ENCODE results near the gene TGFA.
"Not testable (repeated sequence)": the region's sequence is repeated elsewhere in the genome, so short reads cannot be mapped to it uniquely, and the experiment has no call there.

The TGFA gene

DNA sequence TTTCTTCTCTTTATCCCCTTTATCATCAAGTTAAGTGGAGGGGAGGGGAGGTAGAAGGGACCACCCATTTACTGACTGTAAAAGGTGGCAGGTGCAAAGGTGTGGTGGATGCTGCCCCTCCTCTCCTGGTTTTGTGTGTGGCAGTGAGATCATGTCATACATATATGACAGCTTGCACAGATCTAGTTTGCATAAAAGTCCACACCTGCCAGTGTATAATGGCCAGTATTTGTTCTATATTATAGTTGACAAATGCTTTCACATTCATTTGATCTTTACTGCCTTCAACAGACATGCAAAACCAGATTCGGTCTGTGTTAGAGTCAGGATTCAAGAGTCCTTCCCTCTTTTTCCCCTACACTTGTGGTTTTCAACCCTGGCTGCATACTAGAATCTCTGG lies 55.1 kb downstream of the TGFA start:
- no peak for DNase-seq (ENCODE audit: low read depth, low spot score)

DNA sequence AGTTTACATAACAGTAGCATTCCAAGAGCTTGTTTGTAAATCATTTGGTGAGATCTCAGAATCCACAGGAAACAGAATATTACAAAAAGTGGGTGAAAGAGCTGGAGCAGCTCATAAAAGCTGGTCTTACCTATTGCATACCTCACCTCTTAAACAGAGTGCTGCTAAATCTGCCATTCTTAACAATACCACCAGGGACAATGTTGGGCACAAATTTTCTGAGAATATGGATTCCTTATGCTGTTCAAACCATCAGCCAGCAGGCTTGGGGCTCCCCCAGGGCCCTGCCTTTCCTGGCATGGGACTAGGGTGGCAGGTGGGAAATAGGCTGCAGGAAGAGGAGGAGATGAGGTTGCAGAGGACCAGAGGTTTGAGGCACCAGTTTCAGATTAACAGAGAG lies 55.6 kb downstream of the TGFA start:
- DNase-seq (ENCODE audit: low read depth, low spot score): no peak

DNA sequence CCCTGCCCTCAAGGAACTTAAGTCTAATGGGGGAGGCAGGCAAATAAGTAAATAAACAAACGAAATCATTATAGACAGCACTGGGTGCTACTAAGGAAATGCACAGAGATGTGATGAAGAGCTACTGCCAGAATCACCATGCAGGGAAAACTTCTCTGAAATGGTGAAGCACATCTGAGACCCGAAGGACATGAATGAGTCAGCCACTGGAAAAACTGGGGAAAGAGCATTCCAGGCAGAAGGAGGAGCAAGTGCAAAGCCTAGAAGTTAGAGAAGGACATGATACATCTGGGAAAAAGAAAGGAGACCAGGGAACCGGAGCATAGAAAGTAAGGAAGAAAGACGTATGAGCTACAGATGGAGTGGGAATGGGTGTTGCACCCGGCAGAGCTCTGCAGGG lies 56.8 kb downstream of the TGFA start:
- no peak for DNase-seq (ENCODE audit: low read depth, low spot score)

DNA sequence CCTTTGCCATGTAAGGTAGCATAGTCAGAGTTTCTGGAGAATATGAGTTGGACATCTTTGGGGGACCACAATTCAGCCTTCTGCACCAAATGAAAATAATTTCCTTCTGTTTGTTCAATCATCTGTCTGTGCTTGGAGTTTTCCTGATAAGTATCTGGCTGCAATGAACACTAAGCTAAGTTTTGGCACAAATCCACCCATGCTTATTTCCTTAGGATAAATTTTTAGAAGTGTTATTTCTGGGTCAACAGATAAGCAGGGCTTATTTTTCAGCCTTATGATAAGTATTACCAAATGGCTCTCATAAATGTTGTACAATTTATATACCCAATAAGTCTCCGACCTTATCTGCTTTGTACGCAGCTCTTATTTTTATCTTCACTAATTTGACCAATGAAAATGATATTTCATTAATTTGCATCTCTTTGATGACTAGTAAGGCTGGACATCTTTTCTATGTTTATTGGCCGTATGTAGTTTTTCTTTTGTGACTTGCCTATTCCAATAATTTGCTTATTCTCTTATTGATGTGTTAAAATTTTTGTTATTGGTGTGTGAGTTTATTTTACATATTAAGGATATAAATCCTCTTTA lies 59.2 kb downstream of the TGFA start:
- DNase-seq (ENCODE audit: low read depth, low spot score): no peak

DNA sequence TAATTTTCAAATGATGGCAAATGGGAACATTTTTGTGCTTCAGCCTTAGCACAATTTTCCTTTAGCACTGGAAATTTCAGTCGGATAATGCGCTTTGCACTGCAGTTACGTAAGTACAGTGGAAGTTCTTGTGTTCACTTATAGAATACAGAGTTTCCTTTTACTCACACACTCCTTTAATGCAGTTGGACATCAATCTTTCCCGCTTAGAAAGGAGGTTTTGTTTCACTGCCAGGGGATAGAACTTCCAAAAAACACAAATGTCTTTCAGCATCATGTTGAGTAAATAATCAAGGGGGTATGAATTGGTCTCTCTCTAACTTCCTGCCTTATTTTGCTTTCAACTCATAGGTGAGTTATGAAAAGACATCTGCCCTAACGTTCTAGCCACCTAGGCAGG lies 63.2 kb downstream of the TGFA start:
- no peak for DNase-seq (ENCODE audit: low read depth, low spot score)

DNA sequence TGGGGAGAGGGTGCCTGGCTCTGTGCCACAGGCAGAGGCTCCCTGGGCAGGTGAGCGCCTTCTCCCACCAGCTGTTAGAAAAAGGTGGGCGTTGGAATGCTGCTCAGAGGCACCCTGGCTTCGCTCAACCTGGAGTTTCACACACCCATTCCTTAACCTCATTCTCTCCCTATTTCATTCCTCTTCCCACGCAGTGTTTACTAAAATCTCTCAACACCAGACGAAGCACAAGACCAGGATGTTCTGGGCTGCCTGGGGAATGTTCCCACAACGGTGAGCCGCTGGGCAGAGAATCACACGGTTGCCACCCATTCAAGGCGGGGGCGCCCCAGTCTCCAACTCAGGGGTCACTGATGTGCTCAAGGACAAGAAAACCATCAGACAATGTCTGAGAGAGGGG lies 64.5 kb downstream of the TGFA start:
- no peak for DNase-seq (ENCODE audit: low read depth, low spot score)

DNA sequence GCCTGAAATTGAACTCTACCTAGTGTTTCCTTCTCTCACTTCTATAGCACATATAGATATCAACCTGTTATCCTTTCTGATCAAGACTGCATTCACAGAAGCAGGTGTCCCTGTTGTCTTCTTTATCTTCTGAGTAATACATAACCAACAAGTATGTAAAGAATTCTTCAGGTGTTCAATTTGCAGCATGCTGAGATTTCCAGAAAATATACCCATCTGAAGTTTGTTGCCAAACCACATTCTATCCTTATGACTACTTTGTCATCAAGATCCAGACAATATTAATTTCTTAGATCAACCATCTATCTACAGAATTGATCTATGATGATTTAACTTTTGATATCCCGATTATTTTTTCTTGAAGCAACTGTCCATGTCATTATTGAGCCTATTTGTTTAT lies 69.5 kb downstream of the TGFA start:
- no peak for DNase-seq (ENCODE audit: low read depth, low spot score)

DNA sequence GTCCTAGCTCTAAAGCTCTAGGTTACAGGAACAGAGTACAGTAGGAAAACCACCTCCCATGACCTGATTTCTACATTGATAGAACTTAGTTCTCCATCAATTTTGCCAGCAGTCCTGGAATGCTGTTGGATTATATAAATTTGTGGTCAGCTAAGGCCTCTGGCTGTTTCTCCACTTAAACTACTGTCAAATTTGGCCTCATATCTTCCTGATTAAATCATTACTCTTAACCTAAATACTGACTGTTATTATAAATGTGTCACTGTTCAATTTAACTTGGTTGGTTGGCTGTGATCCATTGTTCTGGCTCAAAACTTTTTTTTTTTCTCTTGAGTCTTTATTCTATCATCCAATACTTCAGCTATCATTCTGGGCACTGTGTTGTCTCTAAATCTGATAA lies 71.2 kb downstream of the TGFA start:
- DNase-seq (ENCODE audit: low read depth, low spot score): no peak

DNA sequence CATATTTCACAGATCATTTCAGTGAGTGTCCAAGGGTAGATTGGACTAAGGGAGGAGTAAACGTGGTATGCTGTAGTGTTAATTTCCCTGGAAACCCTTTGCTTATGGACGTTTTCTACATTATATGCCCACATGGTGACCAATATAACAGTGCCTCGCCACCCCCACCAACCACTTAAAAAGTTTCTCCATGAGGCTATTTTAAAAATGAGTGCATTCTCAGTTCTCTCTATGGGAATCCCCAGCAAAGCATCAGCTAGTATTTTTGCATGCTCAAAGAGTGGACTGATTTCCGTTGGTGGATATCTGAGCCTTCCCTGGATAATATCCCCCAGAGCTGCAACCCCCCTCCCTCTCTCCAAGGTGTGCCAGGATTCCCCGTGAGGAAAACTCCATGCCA lies 73.2 kb downstream of the TGFA start:
- no peak for DNase-seq (ENCODE audit: low read depth, low spot score)

DNA sequence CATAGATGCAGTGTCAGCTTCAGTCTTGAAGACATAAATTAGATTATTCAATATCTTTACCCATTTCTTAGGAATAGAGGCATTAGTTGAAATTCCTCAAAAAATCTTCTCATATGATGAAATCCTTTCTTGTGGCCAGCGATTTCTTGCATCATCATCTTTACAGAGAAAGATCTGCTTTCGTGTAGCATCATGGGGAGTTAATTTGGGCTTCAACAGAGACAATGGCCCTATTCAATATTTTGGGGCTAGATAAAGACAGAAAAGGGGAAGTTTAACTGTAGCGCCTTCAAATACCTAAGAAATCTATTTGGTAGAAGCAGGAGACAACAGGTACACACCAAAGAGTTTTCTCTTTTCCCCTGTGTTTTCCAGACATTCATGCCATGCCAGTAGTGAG lies 73.8 kb downstream of the TGFA start:
- no peak for DNase-seq (ENCODE audit: low read depth, low spot score)

DNA sequence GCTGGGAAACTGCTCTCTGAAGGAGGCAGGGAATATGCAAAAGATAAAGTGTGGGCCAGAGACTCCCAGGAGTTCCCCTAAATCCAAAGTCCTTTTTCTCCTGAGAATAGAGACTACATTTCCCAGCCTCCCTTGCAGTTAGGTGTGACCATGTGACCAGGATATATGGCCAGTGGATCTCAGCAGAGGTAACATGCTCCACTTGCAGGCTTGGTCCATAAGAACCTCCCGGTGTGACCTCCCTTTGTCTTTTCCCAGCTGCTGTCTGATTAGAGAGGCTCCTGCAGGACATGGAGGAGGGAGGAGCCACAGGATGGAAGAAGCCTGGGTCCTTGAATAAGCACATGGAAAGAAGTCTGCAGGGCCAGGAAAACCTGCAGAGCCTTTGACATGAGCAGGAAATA lies 76.2 kb downstream of the TGFA start:
- no peak for DNase-seq (ENCODE audit: low read depth, low spot score)

DNA sequence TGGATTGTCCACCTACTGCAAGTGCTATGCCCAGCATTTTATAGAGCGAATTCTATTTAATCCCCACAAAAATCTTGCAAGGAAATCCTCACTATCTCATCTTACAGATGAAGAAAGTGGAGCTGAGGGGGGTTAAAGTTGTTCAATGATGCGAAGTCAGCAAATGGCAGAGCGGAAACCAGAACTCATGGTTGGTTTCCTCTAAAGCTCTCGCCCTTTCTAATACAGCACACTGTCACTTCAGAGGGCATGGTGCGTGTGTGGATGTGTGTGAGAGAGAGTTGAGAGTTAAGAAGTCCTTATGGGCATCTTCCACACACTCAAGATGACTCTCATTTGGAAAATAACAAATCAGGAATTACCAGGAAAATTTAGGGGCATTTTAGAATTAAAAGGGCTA lies 78.4 kb downstream of the TGFA start:
- DNase-seq (ENCODE audit: low read depth, low spot score): no peak

DNA sequence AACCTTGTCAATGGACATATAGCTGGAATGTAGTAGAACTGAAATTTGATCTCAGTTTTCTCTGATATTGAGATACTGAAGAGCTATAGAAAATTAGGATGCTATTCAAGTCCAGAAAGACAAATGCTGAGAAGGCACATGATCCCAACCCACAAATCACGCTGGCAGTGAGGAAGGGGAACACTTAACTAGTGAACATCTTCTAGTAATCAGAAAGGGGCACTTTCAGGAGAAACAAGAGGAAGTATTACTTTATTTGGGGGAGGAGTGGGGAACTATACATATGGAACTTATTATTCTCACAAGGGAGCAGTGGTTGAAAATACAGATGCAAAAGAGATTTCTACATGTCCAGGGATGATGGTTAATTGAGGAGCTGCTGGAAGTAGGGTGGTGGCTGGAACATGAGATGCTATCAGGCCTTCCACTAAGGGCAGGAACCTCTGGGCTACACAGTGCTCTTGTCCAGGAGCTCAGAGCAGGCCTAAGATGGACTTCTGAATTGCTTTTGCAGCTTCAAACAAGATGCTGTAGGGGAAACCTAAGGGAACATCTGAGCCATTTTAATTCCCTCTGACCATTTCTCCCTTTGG lies 79.3 kb downstream of the TGFA start:
- no peak for DNase-seq (ENCODE audit: low read depth, low spot score)

DNA sequence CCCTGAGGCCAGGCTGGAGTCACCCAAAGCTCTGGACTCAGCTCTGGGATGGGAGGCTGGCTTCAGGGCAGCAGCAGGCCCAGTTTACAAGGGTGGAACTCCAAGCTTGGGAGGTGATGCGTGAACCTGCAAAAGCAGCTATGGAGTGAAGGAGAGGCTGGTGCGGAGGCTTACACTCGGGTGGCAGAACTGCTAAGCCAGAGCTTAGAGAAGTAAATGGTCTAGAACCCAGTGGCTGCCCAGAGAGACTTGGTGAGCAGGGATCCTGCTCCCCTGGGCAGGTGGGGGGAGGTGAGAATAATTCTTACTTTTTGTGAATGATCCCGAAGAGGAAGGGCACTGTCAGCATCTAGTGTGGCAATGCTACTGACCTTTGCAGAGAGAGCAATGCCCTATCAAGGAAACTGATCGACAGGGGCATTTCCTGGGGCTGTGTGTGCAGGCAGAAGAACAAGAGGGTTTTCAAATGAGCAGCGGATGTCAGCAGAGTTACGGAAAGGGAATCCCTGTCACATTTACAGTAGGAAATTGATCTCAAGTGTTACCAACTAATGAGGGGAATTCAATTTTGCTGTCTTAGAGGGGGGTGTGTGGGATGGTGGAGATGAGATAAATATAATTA lies 80.4 kb downstream of the TGFA start:
- no peak for DNase-seq (ENCODE audit: low read depth, low spot score)

DNA sequence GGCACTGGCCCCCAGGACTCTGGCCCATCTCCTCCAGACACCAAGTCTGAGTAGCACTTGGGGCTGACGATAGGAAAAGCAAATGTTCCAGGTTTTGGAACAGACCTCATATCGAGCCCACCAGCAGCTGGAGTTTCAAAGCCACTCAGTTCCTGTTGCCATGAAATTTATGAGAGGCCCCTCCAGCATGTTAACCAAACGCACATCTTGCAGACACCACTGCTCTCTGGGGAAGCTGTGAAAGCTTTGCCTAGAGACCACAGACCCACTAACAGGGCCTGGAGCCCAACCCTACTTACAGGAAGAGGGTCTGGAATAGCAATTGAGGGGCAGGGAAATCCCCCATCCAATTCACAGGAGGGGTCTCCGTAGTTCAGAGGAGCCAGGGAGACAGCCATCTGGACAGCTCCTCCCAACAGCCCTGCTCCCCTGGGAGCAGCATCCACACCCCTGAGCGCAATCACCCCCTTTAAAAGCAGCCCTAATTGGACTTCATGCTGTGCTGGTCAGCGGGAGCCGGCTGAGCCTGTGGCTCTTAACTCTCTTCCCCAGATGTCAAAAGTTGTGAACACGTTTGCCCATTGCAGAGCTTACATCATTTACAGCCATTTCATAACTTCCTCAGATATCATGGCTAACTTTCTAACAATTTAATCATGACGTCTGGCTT lies 81.3 kb downstream of the TGFA start:
- DNase-seq (ENCODE audit: low read depth, low spot score): no peak

DNA sequence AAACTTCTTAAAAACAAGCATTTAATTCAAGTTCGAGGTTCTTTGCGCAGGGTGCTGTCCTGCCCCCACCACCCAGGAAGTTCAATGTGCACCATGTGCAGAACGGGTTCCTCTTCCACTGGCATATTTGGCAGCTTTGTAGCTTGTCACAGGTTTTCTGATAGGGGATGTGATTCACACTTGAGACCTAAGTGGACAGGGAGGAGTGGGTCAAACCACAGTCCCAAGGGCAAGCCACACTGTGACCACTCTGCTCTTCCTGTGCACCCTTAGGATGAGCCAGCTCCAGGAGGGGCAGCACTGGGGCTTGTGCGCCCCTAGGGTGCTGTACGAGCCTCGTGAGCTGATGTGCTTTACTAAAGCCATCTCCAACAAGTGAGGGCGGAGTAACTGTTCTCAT lies 82.5 kb downstream of the TGFA start:
- DNase-seq (ENCODE audit: low read depth, low spot score): no peak

DNA sequence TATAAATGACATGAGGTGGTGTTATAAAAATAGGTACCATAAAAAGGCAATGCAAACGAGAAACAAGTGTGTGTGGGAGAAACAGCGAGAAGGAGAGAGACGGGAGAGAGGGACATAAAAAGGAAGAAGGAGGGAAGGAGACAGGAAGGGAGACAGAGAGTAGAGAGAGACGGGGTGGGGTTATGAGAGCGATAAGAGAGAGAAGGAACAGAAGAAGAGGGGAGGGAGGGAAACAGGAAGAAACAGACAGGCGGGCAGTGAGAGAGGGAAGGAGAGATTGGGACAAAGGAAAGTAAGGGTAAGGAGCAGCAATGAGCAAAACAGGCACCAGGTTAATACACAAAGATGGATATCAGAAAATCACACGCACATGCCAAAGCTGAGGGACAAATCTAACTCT lies 83.7 kb downstream of the TGFA start:
- DNase-seq (ENCODE audit: low read depth, low spot score): no peak

DNA sequence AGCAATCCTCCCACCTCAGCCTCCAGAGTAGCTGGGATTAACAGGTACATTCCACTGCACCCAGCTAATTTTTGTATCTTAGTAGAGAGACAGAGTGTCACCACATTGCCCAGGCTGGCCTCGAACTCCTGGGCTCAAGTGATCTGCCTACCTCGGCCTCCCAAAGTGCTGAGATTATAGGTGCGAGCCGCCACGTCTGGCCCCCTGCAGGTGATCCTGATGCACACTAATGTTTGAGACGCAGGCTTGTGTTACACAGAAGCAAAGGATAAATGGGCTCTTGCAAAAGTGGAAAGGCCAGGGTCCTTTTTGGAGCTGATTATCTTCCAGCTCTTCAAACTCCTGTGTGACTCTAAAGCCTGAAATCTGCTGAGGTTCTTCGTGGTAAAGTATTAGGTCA lies 84.2 kb downstream of the TGFA start:
- no peak for DNase-seq (ENCODE audit: low read depth, low spot score)

DNA sequence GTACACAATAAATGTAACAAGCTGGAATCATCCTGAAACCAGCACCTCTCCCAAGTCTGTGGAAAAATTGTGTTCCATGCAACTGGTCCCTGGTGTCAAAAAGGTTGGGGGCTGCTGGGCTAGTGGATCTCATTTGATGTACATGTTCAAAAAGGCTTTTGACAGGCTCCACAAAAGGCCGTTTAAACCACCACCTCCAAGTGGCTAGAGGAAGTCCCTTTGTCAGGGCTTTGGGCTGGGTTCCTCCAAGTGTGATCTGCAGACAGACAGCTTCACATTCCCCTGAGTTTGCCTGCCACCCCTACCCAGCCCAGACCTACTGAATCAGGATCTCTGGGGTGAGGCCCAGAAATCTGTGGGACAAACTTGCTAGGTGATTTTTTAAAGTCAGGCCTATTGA lies 84.7 kb downstream of the TGFA start:
- no peak for DNase-seq (ENCODE audit: low read depth, low spot score)

DNA sequence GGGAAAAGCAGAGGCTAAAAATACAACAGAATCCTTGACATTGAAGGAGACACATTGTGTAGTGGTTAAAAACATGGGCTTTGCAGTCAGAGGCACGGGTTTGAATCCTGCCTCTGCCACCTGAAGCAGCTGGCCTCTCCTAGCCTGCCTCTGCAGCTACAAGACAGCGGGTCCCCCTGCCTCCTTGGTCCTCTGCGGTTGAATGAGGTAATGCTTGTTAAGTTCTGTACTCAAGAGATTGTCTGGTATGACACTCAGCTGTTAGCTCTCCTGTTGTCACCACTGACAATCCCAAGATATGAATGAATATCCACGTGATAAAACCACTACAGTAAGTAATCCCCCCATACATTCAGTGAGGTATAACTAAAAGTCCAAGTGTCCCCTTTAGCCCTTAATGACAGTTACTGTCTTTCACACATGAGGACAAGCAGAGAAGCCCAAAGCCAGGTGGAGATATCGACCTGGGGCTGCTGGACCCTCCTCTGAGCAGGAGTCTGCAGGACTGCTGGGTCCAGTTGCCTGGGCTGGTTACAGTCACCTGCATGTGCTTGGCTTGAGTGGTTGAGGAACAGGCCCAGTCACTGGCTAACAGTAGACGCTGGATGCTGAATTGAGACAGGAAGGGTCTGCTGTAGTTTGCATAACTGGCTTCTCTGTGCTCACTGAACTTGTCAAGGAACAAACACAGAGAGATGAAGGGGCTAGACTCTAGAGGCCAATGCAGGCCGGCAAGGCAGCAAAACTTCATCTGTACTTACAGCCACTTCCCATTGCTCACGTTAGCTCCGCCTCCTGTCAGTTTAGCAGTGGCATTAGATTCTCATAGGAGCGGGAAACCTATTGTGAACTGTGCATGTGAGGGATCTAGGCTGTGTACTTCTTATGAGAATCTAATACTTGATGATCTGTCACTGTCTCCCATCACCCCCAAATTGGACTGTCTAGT lies 85.5 kb downstream of the TGFA start:
- DNase-seq (ENCODE audit: low read depth, low spot score): no peak

DNA sequence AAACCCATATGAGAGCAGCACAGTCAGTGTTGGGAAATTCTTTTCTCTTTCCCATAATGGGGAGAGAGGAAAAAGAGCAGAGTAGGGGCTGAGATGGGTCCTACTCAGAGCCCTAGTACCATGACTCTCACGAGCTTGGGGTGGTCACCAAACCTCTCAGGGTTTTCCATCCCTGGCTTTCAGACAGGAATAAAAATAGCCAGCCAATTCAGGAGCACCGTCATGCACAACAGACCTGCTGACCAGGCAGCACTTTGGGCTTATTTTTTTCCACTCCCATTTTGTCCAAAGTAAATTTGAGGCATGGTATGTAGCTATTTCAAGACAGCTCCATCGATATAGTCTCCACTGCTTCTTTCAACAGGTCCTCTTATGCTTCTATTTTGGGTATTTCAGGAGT lies 86.4 kb downstream of the TGFA start:
- DNase-seq (ENCODE audit: low read depth, low spot score): no peak

DNA sequence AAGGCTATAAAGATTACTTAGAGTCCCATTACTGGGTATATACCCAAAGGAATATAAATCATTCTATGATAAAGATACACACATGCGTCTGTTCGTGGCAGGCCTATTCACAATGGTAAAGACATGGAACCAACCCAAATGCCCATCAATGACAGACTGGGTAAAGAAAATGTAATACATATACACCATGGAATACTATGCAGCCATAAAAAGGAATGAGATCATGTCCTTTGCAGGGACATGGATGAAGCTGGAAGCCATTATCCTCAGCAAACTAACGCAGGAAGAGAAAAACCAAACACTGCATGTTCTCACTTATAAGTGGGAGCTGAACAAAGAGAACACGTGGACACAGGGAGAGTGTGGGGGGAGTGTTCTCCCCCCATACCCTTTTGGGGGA lies 87.0 kb downstream of the TGFA start:
- not testable (repeated sequence) for DNase-seq (ENCODE audit: low read depth, low spot score)

All from brain pericyte (primary cell).